DMS153 treated with DMSO at 0.1 percent for 48 hours (cell line): ENCODE data around the gene GYG1.

ENCODE experiments used
- DNase-seq: peaks from one replicate; lab custom pipeline; 2025; ENCODE audit not compliant: unreplicated experiment; lab: John Stamatoyannopoulos, UW

Gene GYG1

GRCh38 chr3:149016669-149017541 is 25.6 kb downstream of the GYG1 start:
- no peak for DNase-seq

DNA sequence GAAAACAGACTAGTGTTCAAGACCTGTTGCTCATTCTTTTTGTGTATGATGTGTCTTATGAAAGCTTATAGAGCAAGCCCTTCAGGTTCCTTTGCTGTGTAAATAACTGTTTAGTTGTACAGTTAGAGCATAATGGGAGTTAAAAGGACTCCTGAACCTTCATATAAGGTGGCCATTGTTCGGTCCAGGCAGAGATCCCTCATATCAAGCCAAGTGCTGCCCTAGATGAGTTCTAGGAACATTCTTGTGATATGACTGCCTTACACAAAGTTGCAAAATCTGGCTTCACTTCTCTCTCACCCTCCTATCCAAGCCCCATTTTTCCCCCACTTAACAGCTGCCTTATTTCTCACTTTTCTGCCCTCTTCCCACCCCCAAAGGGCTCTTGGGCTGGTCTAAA is 26.9 kb downstream of the GYG1 start:
- DNase-seq: no peak

DNA sequence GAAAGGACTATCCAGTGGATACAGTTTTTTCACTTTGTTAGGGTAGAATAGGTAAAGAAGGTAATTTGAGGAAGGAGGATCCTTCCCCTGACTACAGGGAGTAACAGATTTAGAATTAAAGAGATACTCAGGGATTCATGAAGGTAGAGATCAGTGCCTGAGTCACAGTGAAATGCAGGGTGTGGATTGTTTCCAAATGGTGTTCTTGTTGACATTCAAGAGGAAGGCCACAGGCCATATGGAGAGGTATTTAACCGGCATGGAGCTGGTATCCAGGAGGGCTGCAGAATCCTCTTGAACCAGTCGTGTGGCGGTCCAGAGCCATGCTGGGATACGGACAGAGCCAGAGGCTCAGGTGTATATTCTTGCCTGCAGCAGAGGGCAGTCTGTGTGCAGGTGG is 28.2 kb downstream of the GYG1 start:
- DNase-seq: no peak

DNA sequence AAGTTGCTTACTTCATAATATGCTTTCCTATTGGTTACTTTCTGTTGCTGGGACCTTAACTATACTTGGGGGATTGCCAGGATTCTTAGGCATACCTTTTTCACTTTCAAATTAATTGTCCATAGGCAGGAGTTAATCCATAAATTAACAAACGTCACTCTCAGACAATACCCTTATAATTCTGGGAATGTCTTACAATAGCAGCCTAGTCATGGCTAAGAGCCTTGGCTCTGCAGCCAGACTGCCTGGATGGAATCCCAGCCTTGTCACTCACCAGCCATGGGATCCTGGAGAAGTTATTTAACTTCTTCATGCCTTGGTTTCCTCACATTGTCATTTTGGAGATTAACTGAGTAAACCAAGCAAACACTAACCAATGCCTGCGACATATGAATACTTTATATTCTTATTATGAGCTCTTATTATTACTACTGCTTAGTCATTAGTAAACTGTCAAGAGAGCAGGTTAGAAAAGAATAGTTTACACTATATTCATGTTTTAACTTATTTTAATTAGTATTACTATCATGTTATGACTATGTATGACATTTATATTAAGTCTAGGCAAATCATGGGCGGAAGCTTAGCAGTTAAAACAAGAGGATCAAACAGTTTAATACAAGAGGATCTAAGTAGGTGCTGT is 29.0 kb downstream of the GYG1 start:
- DNase-seq: no peak

DNA sequence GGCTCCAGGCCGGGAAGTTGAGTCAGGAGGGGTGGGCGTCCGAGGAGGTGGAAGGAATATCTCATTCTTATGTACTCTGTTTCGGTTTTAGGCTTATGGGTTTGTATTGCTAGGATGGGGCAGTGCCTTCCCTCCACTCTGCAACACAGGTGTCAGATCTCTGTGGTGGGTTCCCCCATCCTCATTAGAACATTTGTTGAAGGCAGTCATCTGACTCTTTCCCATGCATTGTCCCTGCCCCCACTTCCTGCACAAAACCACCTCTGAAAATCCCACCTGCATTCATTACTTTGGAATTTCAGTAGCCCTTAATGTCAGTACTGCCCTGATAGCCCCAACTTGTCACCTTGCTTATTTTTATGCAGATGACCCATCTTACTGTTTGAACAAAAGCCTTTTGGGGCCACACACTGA is 29.5 kb downstream of the GYG1 start:
- DNase-seq: no peak

- no peak for DNase-seq
Measured at GRCh38 chr3:149021830-149022229, 30.5 kb downstream of the GYG1 start.

GRCh38 chr3:149023951-149024350 is 32.6 kb downstream of the GYG1 start:
- DNase-seq: no peak

DNA sequence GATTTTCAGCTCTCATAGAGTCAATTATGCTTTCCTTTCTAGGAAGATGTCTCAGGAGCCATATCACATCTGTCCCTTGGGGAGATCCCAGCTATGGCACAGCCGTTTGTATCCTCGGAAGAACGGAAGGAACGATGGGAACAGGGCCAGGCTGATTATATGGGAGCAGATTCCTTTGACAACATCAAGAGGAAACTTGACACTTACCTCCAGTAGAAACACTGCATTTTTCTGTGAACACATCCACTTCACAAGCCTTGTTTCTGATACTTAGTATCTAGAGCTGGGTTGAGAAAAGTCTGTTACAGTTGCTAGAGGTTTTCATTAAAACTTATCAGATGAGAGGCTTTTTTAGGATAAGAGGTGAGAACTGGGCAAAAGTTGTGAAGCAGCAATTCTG is 35.4 kb downstream of the GYG1 start:
- DNase-seq: no peak

DNA sequence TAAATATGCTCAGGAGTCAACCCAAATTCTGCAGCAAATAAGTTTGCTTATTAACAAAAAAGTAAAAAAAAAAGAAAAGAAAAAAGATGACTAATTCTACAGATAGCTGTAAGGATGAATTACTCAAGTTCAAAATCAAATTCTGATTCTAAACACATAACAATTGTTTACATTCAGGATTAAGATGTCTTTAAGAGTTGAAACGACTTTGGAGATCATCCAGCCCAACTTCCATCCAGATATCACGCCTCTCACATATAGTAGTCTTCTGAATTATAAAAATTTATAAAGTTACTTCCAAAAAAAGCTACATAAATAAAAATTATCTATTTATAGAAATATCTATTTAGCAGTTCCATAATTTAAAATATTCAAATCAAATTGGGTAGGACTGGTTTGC is 39.8 kb downstream of the GYG1 start:
- DNase-seq: no peak

- no peak for DNase-seq
Measured at GRCh38 chr3:149037684-149038083, 46.3 kb downstream of the GYG1 start.

DNA sequence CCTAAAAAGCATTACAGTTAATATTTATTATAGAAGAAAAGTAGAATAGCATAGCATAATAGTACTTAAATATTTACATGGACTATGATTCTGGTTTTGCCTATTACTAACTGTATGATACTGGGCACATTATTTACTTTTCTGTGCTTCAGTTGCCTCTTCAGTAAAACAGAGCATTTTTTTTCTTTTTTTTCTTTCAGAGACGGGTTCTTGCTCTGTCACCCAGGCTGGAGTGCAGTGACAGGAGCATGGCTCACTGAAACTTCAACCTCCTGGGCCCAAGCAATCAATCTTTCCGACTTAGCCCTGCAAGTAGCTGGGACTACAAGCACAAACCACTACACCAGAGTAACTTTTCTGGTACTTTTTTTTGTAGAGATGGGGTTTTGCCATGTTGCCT is 47.0 kb downstream of the GYG1 start:
- DNase-seq: no peak

- no peak for DNase-seq
Measured at GRCh38 chr3:149042789-149043386, 51.5 kb downstream of the GYG1 start.

DNA sequence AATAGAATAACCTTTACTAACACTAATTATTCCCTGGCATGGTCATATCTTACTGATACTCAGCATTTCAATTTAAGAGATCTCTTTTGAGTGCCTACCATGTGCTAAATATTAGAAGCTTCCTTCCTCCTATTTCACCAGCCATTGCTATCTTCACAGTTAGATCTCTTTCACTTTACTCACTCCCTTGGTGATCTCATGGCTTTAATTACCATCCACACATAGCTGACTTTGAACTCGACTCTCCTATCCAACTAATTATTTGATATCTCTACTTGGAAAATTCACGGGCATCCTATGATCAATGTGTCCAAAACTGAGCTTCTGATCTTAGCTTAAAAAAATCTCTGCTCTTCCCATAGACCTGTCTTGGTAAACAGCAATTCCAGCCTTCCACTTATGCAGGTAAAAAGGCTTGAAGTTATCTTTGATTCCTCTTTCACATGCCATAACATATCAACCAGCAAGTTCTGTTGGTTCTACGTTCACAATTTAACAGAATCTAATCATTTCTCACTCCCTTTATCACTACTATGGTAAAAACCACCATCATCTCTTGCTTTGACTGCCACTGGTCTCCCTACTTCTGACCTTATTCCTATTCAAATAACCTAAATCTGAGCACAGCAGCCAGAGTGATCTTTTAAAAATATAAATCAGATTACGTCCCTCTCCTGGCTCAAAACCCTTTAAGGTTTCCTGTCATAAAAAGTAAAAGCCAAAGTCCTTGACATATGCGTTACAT is 53.2 kb downstream of the GYG1 start:
- no peak for DNase-seq

GRCh38 chr3:149055575-149055974 is 64.2 kb downstream of the GYG1 start:
- no peak for DNase-seq

DNA sequence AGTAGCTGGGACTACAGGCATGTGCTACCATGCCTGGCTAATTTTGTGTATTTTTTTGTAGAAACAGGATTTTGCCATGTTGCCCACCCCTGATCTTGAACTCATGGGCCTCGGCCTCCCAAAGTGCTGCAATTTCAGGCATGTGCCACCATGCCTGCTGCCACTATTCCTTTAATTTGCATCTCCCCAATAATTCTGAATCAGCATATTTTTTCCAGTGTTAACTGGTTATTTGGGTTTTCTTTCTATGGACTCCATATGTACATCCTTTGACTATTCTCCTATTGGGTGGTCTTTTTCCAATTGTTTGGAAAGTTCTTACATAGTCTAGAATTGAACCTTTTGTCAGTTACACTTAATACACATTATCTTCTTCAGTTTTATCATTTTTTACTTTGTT is 66.9 kb downstream of the GYG1 start:
- no peak for DNase-seq

DNA sequence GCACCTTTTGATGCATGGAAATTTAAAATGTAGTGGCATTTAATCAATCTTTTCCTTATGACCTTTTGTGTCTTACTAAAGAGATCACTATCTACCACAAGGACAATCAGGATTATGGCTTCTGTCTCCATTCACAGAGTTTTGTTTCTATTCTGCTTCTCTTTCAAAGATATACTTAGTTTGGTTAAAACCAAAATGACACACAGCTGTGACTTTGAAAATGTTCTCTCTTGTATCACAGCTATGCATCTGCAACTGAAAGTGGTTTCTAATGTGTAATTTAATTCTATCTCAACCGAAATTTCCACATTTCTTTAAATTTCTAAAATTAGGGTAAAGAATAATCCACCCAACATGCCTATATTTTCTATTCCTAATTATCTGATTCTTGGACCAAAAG is 67.3 kb downstream of the GYG1 start:
- no peak for DNase-seq

DNA sequence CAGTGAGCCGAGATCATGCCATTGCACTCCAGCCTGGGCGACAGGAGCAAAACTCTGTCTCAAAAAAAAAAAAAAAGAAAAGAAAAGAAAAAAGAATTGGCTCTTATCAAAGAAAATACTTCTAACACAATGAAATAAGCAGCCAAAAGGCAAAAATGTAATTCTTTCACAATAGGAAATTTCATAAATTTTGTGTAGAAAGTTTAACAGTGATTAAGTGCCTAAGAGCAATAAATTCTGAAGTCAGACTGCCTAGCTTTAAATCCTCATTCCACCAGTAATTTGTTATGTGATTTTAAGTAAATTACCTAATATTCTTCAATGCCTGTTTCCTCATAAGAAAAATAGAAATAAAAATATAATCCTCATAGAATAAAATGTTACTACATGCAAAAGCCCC is 70.4 kb downstream of the GYG1 start:
- DNase-seq: no peak

- no peak for DNase-seq
Measured at GRCh38 chr3:149067883-149068282, 76.5 kb downstream of the GYG1 start.
